HEK293 (cell line): ENCODE data around the gene ADAM33.
A peak's percentile ranks its signal among the peaks of the same experiment; 100 is the strongest.

ENCODE experiments used
- CTCF ChIA-PET: fragments of 350-600 bp; formaldehyde crosslinking; extraction: SDS; loops from one replicate; lab custom pipeline; 2021; ENCODE audit warnings: antibody characterized with exemption; lab: Yijun Ruan, JAX
- POLR2A ChIA-PET: fragments of 300-600 bp; formaldehyde crosslinking; extraction: SDS; loops from one replicate; lab custom pipeline; 2020; ENCODE audit warnings: antibody characterized with exemption, inconsistent platforms; lab: Yijun Ruan, JAX
- H3K27ac ChIP-seq: fragments of 200-500 bp; sonication (Bioruptor generic); 2 replicates; pipeline ENCODE4 v1.5.1; 2014; ENCODE audit warnings: low read depth, low read length, control low read depth, inconsistent platforms; ENCODE audit errors: extremely low read depth
- H3K36me3 ChIP-seq, 2 experiments: fragments of 200-500 bp in 1 of 2; sonication (Bioruptor generic) in 1 of 2; 1 replicate in 1 of 2; 2 replicates in 1 of 2; pipeline ENCODE4 v1.5.1; 2014 to 2017; ENCODE audit warnings: inconsistent platforms in 2 of 2, low read length in 2 of 2; ENCODE audit not compliant: control insufficient read depth in 2 of 2, insufficient read depth in 1 of 2
- H3K4me1 ChIP-seq: fragments of 200-500 bp; sonication (Bioruptor generic); 2 replicates; pipeline ENCODE4 v1.5.1; 2014; ENCODE audit warnings: mild to moderate bottlenecking, low read length, inconsistent platforms; ENCODE audit not compliant: control insufficient read depth, insufficient read depth
- H3K4me3 ChIP-seq: 2 replicates; pipeline ENCODE4 v1.5.1; 2011; ENCODE audit warnings: low read depth, mild to moderate bottlenecking, control low read depth, low read length, moderate library complexity
- H3K9me3 ChIP-seq: fragments of 200-500 bp; sonication (Bioruptor generic); 2 replicates; pipeline ENCODE4 v1.5.1; 2014; ENCODE audit warnings: low read depth, low read length, inconsistent platforms; ENCODE audit not compliant: control insufficient read depth, insufficient read depth
- EGR2 ChIP-seq: fragments of 450-650 bp; formaldehyde crosslinking; IDR thresholded peaks from 2 replicates; pipeline ENCODE4 v1.5.1; 2016; ENCODE audit warnings: low read depth, missing biosample characterization, missing genetic modification characterization
- MEIS1 ChIP-seq: sonication (generic); formaldehyde crosslinking; IDR thresholded peaks from 2 replicates; pipeline ENCODE4 v1.8.1; 2022; ENCODE audit warnings: missing genetic modification reagents, mild to moderate bottlenecking, borderline replicate concordance
- MYNN ChIP-seq: fragments of 450-650 bp; formaldehyde crosslinking; IDR thresholded peaks from 2 replicates; pipeline ENCODE4 v1.5.1; 2016; ENCODE audit warnings: missing biosample characterization, missing genetic modification characterization, borderline replicate concordance
- SETDB1 ChIP-seq: IDR thresholded peaks from one replicate; pipeline ENCODE4 v1.6.1; 2017; ENCODE audit warnings: mild to moderate bottlenecking, low read length, moderate library complexity, mixed read lengths; ENCODE audit not compliant: insufficient read length
- WT1 ChIP-seq: fragments of 450-650 bp; formaldehyde crosslinking; IDR thresholded peaks from 2 replicates; pipeline ENCODE4 v1.5.1; 2016; ENCODE audit warnings: missing biosample characterization, missing genetic modification characterization
- ZBTB17 ChIP-seq: fragments of 450-650 bp; formaldehyde crosslinking; IDR thresholded peaks from 2 replicates; pipeline ENCODE4 v1.5.1; 2016; ENCODE audit warnings: missing biosample characterization, missing genetic modification characterization
- ZNF112 ChIP-seq: fragments of 450-650 bp; formaldehyde crosslinking; IDR thresholded peaks from 2 replicates; pipeline ENCODE4 v1.5.0; 2017; ENCODE audit warnings: missing biosample characterization, missing genetic modification characterization
- ZNF175 ChIP-seq: fragments of 450-650 bp; formaldehyde crosslinking; IDR thresholded peaks from 2 replicates; pipeline ENCODE4 v1.5.1; 2016; ENCODE audit warnings: missing biosample characterization, missing genetic modification characterization
- ZNF23 ChIP-seq: fragments of 450-650 bp; formaldehyde crosslinking; IDR thresholded peaks from 2 replicates; pipeline ENCODE4 v1.5.1; 2016; ENCODE audit warnings: missing biosample characterization, missing genetic modification characterization, borderline replicate concordance
- ZNF239 ChIP-seq: fragments of 450-650 bp; formaldehyde crosslinking; IDR thresholded peaks from 2 replicates; pipeline ENCODE4 v1.5.1; 2016; ENCODE audit warnings: missing biosample characterization, missing genetic modification characterization
- ZNF324 ChIP-seq: fragments of 450-650 bp; formaldehyde crosslinking; IDR thresholded peaks from 2 replicates; pipeline ENCODE4 v1.5.1; 2016; ENCODE audit warnings: missing biosample characterization, missing genetic modification characterization
- ZNF416 ChIP-seq: fragments of 450-650 bp; formaldehyde crosslinking; IDR thresholded peaks from 2 replicates; pipeline ENCODE4 v1.5.1; 2016; ENCODE audit warnings: missing biosample characterization, missing genetic modification characterization
- ZNF48 ChIP-seq: fragments of 450-650 bp; formaldehyde crosslinking; IDR thresholded peaks from 2 replicates; pipeline ENCODE4 v1.5.1; 2016; ENCODE audit warnings: missing biosample characterization, missing genetic modification characterization
- ZNF510 ChIP-seq: fragments of 450-650 bp; formaldehyde crosslinking; IDR thresholded peaks from 2 replicates; pipeline ENCODE4 v1.5.1; 2018; ENCODE audit warnings: mild to moderate bottlenecking, missing genetic modification characterization, missing biosample characterization; ENCODE audit not compliant: insufficient replicate concordance
- ZNF521 ChIP-seq: fragments of 450-650 bp; formaldehyde crosslinking; IDR thresholded peaks from 2 replicates; pipeline ENCODE4 v1.5.1; 2017; ENCODE audit warnings: missing biosample characterization, mild to moderate bottlenecking, missing genetic modification characterization
- ZNF654 ChIP-seq: fragments of 450-650 bp; formaldehyde crosslinking; IDR thresholded peaks from 2 replicates; pipeline ENCODE4 v1.5.1; 2016; ENCODE audit warnings: low read depth, missing biosample characterization, missing genetic modification characterization
- ZNF658 ChIP-seq: fragments of 450-650 bp; formaldehyde crosslinking; IDR thresholded peaks from 2 replicates; pipeline ENCODE4; 2016; ENCODE audit warnings: missing biosample characterization, missing genetic modification characterization
- ZNF76 ChIP-seq: fragments of 450-650 bp; formaldehyde crosslinking; IDR thresholded peaks from 2 replicates; pipeline ENCODE4; 2016; ENCODE audit warnings: low read depth, missing biosample characterization, missing genetic modification characterization, borderline replicate concordance
- ZNF768 ChIP-seq: fragments of 450-650 bp; formaldehyde crosslinking; IDR thresholded peaks from 2 replicates; pipeline ENCODE4 v1.5.1; 2018; ENCODE audit warnings: missing biosample characterization, mild to moderate bottlenecking, missing genetic modification characterization
- ZNF777 ChIP-seq: fragments of 450-650 bp; formaldehyde crosslinking; IDR thresholded peaks from 2 replicates; pipeline ENCODE4 v1.5.1; 2017; ENCODE audit warnings: missing biosample characterization, missing genetic modification characterization, borderline replicate concordance
- TF ChIP-seq, protein P1 (sequence below): fragments of 450-650 bp; formaldehyde crosslinking; IDR thresholded peaks from 2 replicates; pipeline ENCODE4 v1.5.1; 2016; ENCODE audit warnings: missing biosample characterization, missing genetic modification characterization, borderline replicate concordance
- TF ChIP-seq, protein P2 (sequence below): fragments of 450-650 bp; formaldehyde crosslinking; IDR thresholded peaks from 2 replicates; pipeline ENCODE4 v1.5.1; 2016; ENCODE audit warnings: missing biosample characterization, missing genetic modification characterization
- TF ChIP-seq, protein P3 (sequence below): fragments of 450-650 bp; formaldehyde crosslinking; IDR thresholded peaks from 2 replicates; pipeline ENCODE4 v1.5.1; 2017; ENCODE audit warnings: missing biosample characterization, missing genetic modification characterization

Gene ADAM33

DNA sequence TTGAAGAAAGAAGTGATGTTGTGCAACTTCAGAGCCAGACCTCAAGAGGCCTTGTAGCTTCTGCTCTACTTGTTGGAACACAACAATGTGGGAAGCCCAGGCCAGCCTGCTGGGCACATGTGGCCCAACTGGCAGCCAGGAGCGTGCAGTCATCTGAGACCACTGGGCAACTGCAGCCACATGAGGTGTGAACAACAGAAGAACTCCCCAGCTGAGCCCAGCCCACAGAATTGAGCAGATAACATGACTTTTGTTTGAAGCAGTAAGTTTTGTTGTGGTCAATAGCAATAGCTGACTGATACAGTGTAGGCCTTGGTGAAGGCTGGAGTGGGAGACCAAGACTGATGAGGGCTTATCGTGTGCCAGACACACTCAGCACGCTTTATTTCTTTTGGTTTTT lies 8.6 kb upstream of the ADAM33 start (continued):
- no peak for TF ChIP-seq ZNF658 (tag by site-specific recombination)
- TF ChIP-seq, protein P1, sequence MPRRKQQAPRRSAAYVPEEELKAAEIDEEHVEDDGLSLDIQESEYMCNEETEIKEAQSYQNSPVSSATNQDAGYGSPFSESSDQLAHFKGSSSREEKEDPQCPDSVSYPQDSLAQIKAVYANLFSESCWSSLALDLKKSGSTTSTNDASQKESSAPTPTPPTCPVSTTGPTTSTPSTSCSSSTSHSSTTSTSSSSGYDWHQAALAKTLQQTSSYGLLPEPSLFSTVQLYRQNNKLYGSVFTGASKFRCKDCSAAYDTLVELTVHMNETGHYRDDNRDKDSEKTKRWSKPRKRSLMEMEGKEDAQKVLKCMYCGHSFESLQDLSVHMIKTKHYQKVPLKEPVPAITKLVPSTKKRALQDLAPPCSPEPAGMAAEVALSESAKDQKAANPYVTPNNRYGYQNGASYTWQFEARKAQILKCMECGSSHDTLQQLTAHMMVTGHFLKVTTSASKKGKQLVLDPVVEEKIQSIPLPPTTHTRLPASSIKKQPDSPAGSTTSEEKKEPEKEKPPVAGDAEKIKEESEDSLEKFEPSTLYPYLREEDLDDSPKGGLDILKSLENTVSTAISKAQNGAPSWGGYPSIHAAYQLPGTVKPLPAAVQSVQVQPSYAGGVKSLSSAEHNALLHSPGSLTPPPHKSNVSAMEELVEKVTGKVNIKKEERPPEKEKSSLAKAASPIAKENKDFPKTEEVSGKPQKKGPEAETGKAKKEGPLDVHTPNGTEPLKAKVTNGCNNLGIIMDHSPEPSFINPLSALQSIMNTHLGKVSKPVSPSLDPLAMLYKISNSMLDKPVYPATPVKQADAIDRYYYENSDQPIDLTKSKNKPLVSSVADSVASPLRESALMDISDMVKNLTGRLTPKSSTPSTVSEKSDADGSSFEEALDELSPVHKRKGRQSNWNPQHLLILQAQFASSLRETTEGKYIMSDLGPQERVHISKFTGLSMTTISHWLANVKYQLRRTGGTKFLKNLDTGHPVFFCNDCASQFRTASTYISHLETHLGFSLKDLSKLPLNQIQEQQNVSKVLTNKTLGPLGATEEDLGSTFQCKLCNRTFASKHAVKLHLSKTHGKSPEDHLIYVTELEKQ = no peak
- TF ChIP-seq ZNF510 = no peak
- TF ChIP-seq, all 188 proteins: peak for 0

DNA sequence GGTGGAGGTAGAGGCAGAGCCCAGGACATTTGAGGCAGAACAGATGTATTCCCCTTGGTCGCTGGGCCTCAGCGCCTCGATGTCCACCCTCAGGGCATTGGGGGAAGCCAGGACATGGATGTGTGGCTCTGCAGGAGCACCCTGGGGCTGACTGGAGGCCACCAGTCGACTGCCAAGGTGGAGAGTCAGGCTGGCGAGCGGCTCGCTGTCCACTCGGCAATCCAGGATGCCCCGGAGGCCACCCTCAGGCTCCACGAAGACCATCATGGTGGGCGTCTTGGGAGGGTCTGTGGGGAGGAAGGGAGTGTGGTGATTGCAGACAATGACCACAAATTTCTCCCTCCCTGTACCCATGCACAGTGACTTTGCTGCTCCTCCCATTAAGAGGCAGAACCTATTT lies 8.2 kb upstream of the ADAM33 start:
- CTCF ChIA-PET = interaction anchor here (2.9 kb wide), 1 partner anchor 21 kb away, joined by 13 read pairs; no protein-coding TSS in a partner anchor
- Histone ChIP-seq H3K36me3 (no peaks in the 10 kb centered on the region), H3K27ac (no peak overlapping the region), H3K4me3 (no peak overlapping the region), H3K9me3 (no peaks in the 10 kb centered on the region), H3K4me1 (no peaks in the 10 kb centered on the region; the same call in 1 of the 2 replicates)
- TF ChIP-seq ZNF324 (tag by site-specific recombination) (no peak), ZNF175 (tag by site-specific recombination) (no peak), ZNF23 (tag by site-specific recombination) (no peak), EGR2 (tag by site-specific recombination) (no peak), MEIS1 (CRISPR knock-in tag) (no peak), SETDB1 (no peak), ZNF416 (tag by site-specific recombination) (no peak), WT1 (tag by site-specific recombination) (no peak), ZNF48 (tag by site-specific recombination) (no peak), ZNF521 (tag by site-specific recombination) (no peak), ZNF239 (tag by site-specific recombination) (no peak), ZBTB17 (tag by site-specific recombination) (no peak), ZNF768 (tag by site-specific recombination) (no peak)
- TF ChIP-seq, protein P2, sequence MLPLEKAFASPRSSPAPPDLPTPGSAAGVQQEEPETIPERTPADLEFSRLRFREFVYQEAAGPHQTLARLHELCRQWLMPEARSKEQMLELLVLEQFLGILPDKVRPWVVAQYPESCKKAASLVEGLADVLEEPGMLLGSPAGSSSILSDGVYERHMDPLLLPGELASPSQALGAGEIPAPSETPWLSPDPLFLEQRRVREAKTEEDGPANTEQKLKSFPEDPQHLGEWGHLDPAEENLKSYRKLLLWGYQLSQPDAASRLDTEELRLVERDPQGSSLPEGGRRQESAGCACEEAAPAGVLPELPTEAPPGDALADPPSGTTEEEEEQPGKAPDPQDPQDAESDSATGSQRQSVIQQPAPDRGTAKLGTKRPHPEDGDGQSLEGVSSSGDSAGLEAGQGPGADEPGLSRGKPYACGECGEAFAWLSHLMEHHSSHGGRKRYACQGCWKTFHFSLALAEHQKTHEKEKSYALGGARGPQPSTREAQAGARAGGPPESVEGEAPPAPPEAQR (tag by site-specific recombination) = no peak
- TF ChIP-seq, protein P3, sequence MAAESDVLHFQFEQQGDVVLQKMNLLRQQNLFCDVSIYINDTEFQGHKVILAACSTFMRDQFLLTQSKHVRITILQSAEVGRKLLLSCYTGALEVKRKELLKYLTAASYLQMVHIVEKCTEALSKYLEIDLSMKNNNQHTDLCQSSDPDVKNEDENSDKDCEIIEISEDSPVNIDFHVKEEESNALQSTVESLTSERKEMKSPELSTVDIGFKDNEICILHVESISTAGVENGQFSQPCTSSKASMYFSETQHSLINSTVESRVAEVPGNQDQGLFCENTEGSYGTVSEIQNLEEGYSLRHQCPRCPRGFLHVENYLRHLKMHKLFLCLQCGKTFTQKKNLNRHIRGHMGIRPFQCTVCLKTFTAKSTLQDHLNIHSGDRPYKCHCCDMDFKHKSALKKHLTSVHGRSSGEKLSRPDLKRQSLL = no peak
- POLR2A ChIA-PET = no interaction called here

DNA sequence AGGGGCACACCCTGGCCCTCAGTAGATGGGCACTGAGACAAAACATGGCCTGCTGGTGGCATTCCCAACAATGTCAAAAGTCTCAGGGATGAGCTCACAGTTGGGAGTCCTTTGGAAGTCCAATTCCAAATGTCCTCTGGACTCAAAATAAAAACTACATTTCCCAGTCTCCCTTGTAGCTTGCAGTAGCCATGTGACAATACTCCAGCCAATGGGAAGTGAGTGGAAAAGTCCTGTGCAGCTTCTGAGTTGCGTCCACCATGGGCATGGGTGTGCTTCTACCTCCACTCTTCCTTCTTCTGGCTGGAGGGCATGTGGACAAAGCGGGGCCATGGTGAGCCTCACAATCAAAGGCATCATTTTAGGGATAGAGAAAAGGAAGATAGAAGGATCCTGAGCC lies 5.8 kb upstream of the ADAM33 start:
- POLR2A ChIA-PET = no interaction called here
- no peaks in the 10 kb centered on the region for H3K9me3 ChIP-seq
- H3K36me3 ChIP-seq = no peaks in the 10 kb centered on the region
- no peaks in the 10 kb centered on the region; the same call in 1 of the 2 replicates for H3K4me1 ChIP-seq
- H3K4me3 ChIP-seq = no peak overlapping the region
- TF ChIP-seq, protein P1 = no peak
- TF ChIP-seq MYNN (tag by site-specific recombination) = no peak
- peak; percentile 33; the same call in 1 of the 2 replicates for TF ChIP-seq ZBTB17 (tag by site-specific recombination)
- TF ChIP-seq ZNF654 = no peak
- no peak for TF ChIP-seq ZNF112 (tag by site-specific recombination)
- peak; percentile 65 for TF ChIP-seq ZNF76 (tag by site-specific recombination)
- no peak for TF ChIP-seq ZNF777
- no peak overlapping the region for H3K27ac ChIP-seq
- CTCF ChIA-PET = interaction anchor here (0.6 to 5.1 kb wide), 8 partner anchors 9 to 384 kb away, joined by 3 to 34 read pairs (median 3); no protein-coding TSS in a partner anchor
